Measurements from ENCODE around the gene RIGI.

RIGI gene

GRCh38 chr9:32523910-32524309 is 2.1 kb downstream of the RIGI start:
- peaks cover 12% of the 10 kb centered on the region for H3K4me1 ChIP-seq (ENCODE audit: insufficient read depth, low read length, poor library complexity, severe bottlenecking)
- H3K9me3 ChIP-seq (ENCODE audit: insufficient read depth, low read depth, low read length): no peaks in the 10 kb centered on the region
- peak overlapping the region; percentile 96 for H3K4me2 ChIP-seq (ENCODE audit: low read depth, low read length, poor library complexity, severe bottlenecking)
- H3K79me2 ChIP-seq (ENCODE audit: insufficient read depth, low read length): peaks cover 26% of the 10 kb centered on the region
- H3K36me3 ChIP-seq (ENCODE audit: insufficient read depth, low read length): no peaks in the 10 kb centered on the region
- no peak overlapping the region for H3K9ac ChIP-seq (ENCODE audit: low read depth, low read length, poor library complexity, severe bottlenecking)
- no peaks in the 10 kb centered on the region for H3K9me2 ChIP-seq (replicated peaks; ENCODE audit: low read depth, low read length)
- H3K27me3 ChIP-seq (ENCODE audit: insufficient read depth, low read length, poor library complexity, severe bottlenecking): no peaks in the 10 kb centered on the region
- TF ChIP-seq CTCF (conservative IDR thresholded peaks at IDR 0.05; ENCODE audit: low read length) (no peak), EZH2phosphoT487 (IDR thresholded peaks at IDR 0.05; ENCODE audit: borderline replicate concordance) (no peak)
- no peaks in the 10 kb centered on the region for H3F3A ChIP-seq (ENCODE audit: low read depth)
- H2AFZ ChIP-seq (ENCODE audit: low read length): no peak overlapping the region
- H4K20me1 ChIP-seq (ENCODE audit: insufficient read depth, low read length, poor library complexity, severe bottlenecking): no peaks in the 10 kb centered on the region
- peak overlapping the region; percentile 97 for H3K4me3 ChIP-seq (ENCODE audit: low read length, poor library complexity, severe bottlenecking)

- no peak overlapping the region for H2AFZ ChIP-seq (ENCODE audit: low read length)
- peaks cover under 1% of the 10 kb centered on the region; the same call in 1 of the 2 replicates for H3K79me2 ChIP-seq (ENCODE audit: insufficient read depth, low read length)
- TF ChIP-seq CTCF (conservative IDR thresholded peaks at IDR 0.05; ENCODE audit: low read length) (no peak), EZH2phosphoT487 (IDR thresholded peaks at IDR 0.05; ENCODE audit: borderline replicate concordance) (no peak)
- no peak overlapping the region for H3K4me2 ChIP-seq (ENCODE audit: low read depth, low read length, poor library complexity, severe bottlenecking)
- H3K9me3 ChIP-seq (ENCODE audit: insufficient read depth, low read depth, low read length): 0 out of 2 replicates have a peak, but pooled peaks cover 2% of the 10 kb centered on the region
- H3K4me1 ChIP-seq (ENCODE audit: insufficient read depth, low read length, poor library complexity, severe bottlenecking): no peaks in the 10 kb centered on the region
- no peaks in the 10 kb centered on the region for H3K36me3 ChIP-seq (ENCODE audit: insufficient read depth, low read length)
- H3F3A ChIP-seq (ENCODE audit: low read depth): no peaks in the 10 kb centered on the region
- no peaks in the 10 kb centered on the region for H3K27me3 ChIP-seq (ENCODE audit: insufficient read depth, low read length, poor library complexity, severe bottlenecking)
- H4K20me1 ChIP-seq (ENCODE audit: insufficient read depth, low read length, poor library complexity, severe bottlenecking): no peaks in the 10 kb centered on the region
- no peak overlapping the region for H3K9ac ChIP-seq (ENCODE audit: low read depth, low read length, poor library complexity, severe bottlenecking)
- no peaks in the 10 kb centered on the region for H3K9me2 ChIP-seq (replicated peaks; ENCODE audit: low read depth, low read length)
- no peak overlapping the region for H3K4me3 ChIP-seq (ENCODE audit: low read length, poor library complexity, severe bottlenecking)
Measured at GRCh38 chr9:32518276-32518675, 7.7 kb downstream of the RIGI start.

- Histone ChIP-seq H4K20me1 (ENCODE audit: insufficient read depth, low read length, poor library complexity, severe bottlenecking) (no peaks in the 10 kb centered on the region), H3K9me3 (ENCODE audit: insufficient read depth, low read depth, low read length) (0 out of 2 replicates have a peak, but pooled peaks cover 2% of the 10 kb centered on the region), H3K9ac (ENCODE audit: low read depth, low read length, poor library complexity, severe bottlenecking) (no peak overlapping the region), H3K4me2 (ENCODE audit: low read depth, low read length, poor library complexity, severe bottlenecking) (no peak overlapping the region), H3K9me2 (replicated peaks; ENCODE audit: low read depth, low read length) (no peaks in the 10 kb centered on the region), H3K4me3 (ENCODE audit: low read length, poor library complexity, severe bottlenecking) (no peak overlapping the region), H3K4me1 (ENCODE audit: insufficient read depth, low read length, poor library complexity, severe bottlenecking) (no peaks in the 10 kb centered on the region), H3K27me3 (ENCODE audit: insufficient read depth, low read length, poor library complexity, severe bottlenecking) (no peaks in the 10 kb centered on the region), H3F3A (ENCODE audit: low read depth) (no peaks in the 10 kb centered on the region), H2AFZ (ENCODE audit: low read length) (no peak overlapping the region), H3K36me3 (ENCODE audit: insufficient read depth, low read length) (no peaks in the 10 kb centered on the region), H3K79me2 (ENCODE audit: insufficient read depth, low read length) (no peaks in the 10 kb centered on the region)
- no peak for TF ChIP-seq CTCF (conservative IDR thresholded peaks at IDR 0.05; ENCODE audit: low read length)
- no peak for TF ChIP-seq EZH2phosphoT487 (IDR thresholded peaks at IDR 0.05; ENCODE audit: borderline replicate concordance)
Measured at GRCh38 chr9:32516241-32516640, 9.8 kb downstream of the RIGI start.

Data from Loucy (cell line).